Forelimb muscle (tissue), 1 donor: ENCODE data around the gene GCNA. TPM values are rescaled to one million over a fixed set of nuclear protein-coding genes. Genes with fewer than 3 reads are reported as not detected.
"Not testable (repeated sequence)": the region's sequence is repeated elsewhere in the genome, so short reads cannot be mapped to it uniquely, and the experiment has no call there.

Experiments
- DNase-seq: peaks from one replicate; pipeline ENCODE4 v3.0.0-alpha.2; 2013; ENCODE audit warnings: low read depth
- polyA plus RNA-seq: library from polyadenylated mRNA; unstranded; fragments of 120-200 nt; gene quantifications from one replicate; pipeline ENCODE4 v1.2.1, GENCODE V29; 2013; ENCODE audit not compliant: insufficient read length

The GCNA gene
- polyA plus RNA-seq, 1 donor = 2.8 TPM

- no peak for DNase-seq
Observed at GRCh38 chrX:71558920-71559319, 19.3 kb upstream of the GCNA start.

- DNase-seq = not testable (repeated sequence)
Observed at GRCh38 chrX:71559773-71560172, 18.5 kb upstream of the GCNA start.

- no peak for DNase-seq
Observed at GRCh38 chrX:71563921-71564320, 14.3 kb upstream of the GCNA start.

DNA sequence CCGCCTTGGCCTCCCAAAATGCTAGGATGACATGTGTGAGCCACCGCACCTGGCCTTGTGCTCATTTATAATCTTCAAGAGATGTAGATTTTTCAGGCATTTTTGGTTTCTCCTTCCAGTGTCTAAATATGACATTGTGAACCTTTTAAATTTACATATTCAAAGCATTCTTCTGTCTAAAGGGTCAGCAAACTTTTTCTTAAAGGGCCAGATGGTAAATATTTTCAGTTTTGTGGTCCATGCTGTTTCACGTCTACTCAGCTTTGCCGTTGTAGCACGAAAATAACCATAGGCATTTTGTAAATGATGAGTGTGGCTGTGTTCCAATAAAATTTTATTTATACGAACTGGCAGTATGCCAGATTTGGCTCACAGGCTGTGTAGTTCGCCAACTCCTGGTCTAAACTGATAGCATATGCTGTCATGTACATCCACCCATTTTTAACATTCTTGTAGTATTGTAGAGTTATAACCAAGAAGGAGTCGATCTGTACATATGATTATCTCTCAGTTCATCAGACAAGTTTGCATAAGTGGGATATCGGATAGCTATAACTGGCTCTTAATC lies 12.7 kb upstream of the GCNA start:
- no peak for DNase-seq

DNA sequence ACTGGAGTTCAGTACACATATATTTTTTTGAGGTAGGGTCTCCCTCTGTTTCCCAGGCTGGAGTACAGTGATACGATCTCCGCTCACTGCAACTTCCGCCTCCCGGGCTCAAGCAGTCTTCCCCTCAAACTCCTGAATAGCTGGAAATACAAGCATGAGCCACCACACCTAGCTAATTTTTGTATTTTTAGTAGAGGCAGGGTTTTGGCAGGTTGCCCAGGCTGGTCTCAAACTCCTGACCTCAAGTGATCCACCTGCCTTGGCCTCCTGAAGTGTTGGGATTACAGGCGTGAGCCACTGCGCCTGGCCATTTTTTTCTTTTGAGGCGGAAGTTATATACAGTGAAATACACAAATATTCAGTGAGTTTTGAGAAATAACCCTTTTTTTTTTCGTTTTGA lies 6.8 kb upstream of the GCNA start:
- DNase-seq = not testable (repeated sequence)

- DNase-seq = no peak
Observed at GRCh38 chrX:71573590-71573989, 4.6 kb upstream of the GCNA start.

DNA sequence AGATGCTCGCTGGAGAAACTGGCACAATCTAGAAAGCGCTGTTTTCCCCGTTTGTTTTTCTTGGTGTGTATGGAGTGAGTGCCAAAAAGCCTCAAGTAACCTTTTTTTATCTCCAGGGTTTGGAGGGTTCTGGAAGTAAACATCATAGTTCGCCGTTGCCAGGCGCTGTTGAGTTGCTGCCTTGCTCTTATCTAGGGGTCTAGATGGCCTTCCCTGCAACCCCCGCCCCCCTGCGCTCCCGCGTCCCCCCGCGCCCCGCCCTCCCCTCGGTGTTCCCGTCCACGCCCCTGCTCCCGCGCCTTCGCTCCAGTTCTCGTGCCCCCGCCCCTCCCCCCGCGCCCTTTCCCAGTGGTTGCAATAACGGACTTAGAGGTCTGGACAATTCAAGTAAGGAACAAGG lies 555 bp upstream of the GCNA start:
- DNase-seq = no peak

GRCh38 chrX:71579136-71579989 lies 1.1 kb downstream of the GCNA start:
- no peak for DNase-seq

- DNase-seq = no peak
Observed at GRCh38 chrX:71579990-71580380, 1.7 kb downstream of the GCNA start.

- DNase-seq = no peak
Observed at GRCh38 chrX:71581210-71581609, 3.0 kb downstream of the GCNA start.

DNA sequence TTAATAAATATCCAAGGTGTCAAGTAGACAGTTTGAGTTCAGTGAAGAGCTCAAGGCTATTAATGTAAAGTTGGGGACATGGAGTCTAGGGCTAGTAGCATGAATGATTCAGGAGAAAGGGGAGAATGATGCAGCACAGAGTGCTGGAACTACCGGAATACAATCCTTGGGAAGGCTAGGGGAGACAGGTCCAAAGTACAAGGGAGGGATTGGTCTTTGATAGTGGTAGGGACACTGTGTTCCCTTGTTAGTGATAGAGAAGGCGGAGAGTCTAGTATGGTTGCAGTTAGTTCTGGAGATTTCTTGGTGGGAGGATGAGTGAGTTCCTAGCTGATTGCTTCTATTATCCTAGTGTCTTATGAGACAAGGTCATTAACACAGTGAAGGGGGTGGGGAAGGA lies 8.7 kb downstream of the GCNA start:
- no peak for DNase-seq

GRCh38 chrX:71593210-71593609 lies 15.0 kb downstream of the GCNA start:
- DNase-seq = not testable (repeated sequence)

GRCh38 chrX:71599965-71600364 lies 21.7 kb downstream of the GCNA start:
- DNase-seq = no peak

DNA sequence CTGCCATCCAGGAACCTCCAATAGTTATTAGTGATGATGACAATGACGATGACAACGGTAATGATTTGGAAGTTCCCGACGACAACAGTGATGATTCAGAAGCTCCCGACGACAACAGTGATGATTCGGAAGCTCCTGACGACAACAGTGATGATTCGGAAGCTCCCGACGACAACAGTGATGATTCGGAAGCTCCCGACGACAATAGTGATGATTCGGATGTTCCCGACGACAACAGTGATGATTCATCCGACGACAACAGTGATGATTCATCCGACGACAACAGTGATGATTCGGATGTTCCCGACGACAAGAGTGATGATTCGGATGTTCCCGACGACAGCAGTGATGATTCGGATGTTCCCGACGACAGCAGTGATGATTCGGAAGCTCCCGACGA lies 25.4 kb downstream of the GCNA start:
- no peak for DNase-seq

DNA sequence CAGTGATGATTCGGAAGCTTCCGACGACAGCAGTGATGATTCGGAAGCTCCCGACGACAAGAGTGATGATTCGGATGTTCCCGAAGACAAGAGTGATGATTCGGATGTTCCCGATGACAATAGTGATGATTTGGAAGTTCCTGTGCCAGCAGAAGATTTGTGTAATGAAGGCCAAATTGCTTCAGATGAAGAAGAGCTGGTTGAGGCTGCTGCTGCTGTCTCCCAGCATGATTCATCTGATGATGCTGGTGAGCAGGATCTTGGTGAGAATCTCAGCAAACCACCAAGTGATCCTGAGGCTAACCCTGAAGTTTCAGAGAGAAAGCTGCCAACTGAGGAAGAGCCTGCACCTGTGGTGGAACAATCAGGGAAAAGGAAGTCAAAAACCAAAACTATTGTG lies 25.9 kb downstream of the GCNA start:
- DNase-seq = no peak

- DNase-seq = no peak
Observed at GRCh38 chrX:71604796-71605568, 26.7 kb downstream of the GCNA start.

DNA sequence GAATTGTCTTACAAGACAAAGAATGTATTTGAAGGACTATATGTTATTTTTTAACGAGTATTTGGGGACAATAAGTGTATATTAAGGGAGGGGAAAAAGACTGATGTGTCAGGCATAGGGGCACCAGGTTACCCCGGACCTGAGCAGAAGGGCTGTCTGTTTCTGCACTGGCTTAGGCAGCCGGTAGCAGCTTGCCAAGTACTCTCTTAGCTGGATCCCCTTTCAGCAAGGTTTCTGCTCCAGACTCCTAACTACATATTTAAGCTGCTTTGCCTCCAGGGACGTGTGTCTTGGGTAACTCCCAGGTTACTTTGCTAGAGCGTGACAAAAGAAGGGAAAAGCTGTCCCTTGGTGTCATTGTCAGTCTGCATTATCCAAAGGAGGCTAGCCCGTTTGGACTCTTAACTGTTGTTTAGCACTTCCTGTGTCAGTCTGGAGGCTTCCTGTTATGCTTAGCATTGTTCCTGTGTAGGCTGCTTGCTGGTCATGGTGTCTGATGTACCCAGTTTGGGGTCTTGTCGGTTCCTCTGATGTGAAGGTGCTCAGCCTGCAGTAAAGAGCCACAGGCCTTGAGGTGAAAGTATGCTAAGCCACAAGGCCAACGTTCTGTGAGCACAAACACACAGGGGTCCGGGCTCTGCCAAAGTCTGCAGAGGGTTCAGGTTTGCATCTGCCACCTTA lies 28.4 kb downstream of the GCNA start:
- DNase-seq = no peak

GRCh38 chrX:71607488-71607887 lies 29.3 kb downstream of the GCNA start:
- DNase-seq = no peak

DNA sequence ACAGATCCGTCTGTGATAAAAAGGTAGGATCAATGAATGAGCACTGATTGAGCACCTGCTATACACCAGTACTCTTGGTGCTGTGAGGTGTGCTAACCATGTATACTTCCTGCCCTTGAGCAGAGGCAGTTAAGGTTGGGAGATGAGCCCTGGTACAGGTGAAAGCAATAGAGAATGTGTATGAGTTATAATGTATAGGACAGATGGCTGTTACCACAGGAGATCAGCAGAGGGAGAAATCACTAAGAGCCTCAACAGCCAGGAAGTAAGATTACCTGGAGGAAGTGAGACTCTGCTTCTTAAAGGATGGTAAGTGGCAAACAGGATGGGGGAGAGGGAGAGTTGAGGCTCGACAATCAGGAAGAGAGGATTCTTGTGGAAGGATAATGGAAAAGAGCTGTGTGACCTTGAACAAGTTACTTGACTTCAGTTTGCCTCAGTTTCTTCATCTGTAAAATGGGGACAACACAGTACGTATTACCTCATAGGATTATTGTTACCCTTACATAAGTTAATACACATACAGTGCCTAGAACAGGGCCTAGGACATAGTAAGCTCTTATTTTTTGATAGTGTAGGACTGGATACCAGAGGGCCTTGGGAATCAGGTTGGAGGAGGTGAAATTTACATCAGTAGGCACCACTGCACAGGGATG lies 31.0 kb downstream of the GCNA start:
- no peak for DNase-seq

GRCh38 chrX:71611736-71612135 lies 33.5 kb downstream of the GCNA start:
- DNase-seq = not testable (repeated sequence)

GRCh38 chrX:71612256-71612655 lies 34.0 kb downstream of the GCNA start:
- DNase-seq = no peak

DNA sequence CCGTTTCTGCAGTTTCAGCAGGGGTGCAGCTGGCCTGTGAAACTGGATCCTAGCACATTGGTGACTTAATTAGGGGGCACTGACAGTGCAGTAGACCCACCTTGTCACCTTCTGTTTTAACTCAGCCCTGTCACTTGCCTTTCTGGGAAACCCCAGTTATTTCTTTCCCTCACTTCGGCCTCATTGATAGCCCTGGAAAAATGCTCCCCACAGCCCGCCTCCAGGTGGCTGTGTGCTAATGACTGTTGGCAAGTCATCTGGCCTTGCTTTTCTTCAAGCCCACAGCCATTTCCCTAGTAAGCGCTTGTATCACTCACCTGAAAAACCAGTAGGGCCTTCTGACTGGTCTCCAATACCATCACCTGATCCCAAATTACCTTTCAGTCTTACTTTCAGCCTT lies 36.8 kb downstream of the GCNA start:
- no peak for DNase-seq
